ENCODE measurements around the gene SMKR1. TPM values are rescaled to one million over a fixed set of nuclear protein-coding genes. Genes with fewer than 3 reads are reported as not detected.

SMKR1 gene
- total RNA-seq, 4 donors from 2014 or later = 1.2 TPM; not detected in 3

GRCh38 chr7:129464194-129464593 is 38.1 kb upstream of the SMKR1 start:
- Histone ChIP-seq H3K4me3 (no peak overlapping the region), H3K27ac (no peak overlapping the region), H3K9me3 (no peaks in the 10 kb centered on the region), H3K36me3 (no peaks in the 10 kb centered on the region), H3K27me3 (no peaks in the 10 kb centered on the region), H3K4me1 (no peaks in the 10 kb centered on the region)
- WGBS, 2 donors = 93% methylated on average over 4 of the region's 4 CpGs
- TF ChIP-seq POLR2A (IDR thresholded peaks at IDR 0.05) (no peak), EP300 (IDR thresholded peaks at IDR 0.05) (no peak), CTCF (IDR thresholded peaks at IDR 0.05) (no peak)
- no peak for DNase-seq (ENCODE audit: low spot score in 2 of 2)

GRCh38 chr7:129465080-129465479 is 37.3 kb upstream of the SMKR1 start:
- no peaks in the 10 kb centered on the region for H3K27me3 ChIP-seq
- H3K4me1 ChIP-seq = no peaks in the 10 kb centered on the region
- TF ChIP-seq EP300 (IDR thresholded peaks at IDR 0.05) = no peak
- TF ChIP-seq POLR2A (IDR thresholded peaks at IDR 0.05) = no peak
- no peak for TF ChIP-seq CTCF (IDR thresholded peaks at IDR 0.05)
- H3K27ac ChIP-seq = no peak overlapping the region
- WGBS, 2 donors = 77 to 81% methylated on average over 2 of the region's 2 CpGs
- no peaks in the 10 kb centered on the region for H3K9me3 ChIP-seq
- no peaks in the 10 kb centered on the region for H3K36me3 ChIP-seq
- no peak for DNase-seq (ENCODE audit: low spot score in 2 of 2)
- no peak overlapping the region for H3K4me3 ChIP-seq

GRCh38 chr7:129466796-129467195 is 35.5 kb upstream of the SMKR1 start:
- Histone ChIP-seq H3K36me3 (no peaks in the 10 kb centered on the region), H3K27ac (no peak overlapping the region), H3K27me3 (no peaks in the 10 kb centered on the region), H3K4me3 (no peak overlapping the region), H3K4me1 (no peaks in the 10 kb centered on the region), H3K9me3 (no peaks in the 10 kb centered on the region)
- WGBS, 2 donors = 70 to 79% methylated on average over 3 of the region's 3 CpGs
- no peak for DNase-seq (ENCODE audit: low spot score in 2 of 2)
- TF ChIP-seq CTCF (IDR thresholded peaks at IDR 0.05) (no peak), POLR2A (IDR thresholded peaks at IDR 0.05) (no peak), EP300 (IDR thresholded peaks at IDR 0.05) (no peak)

- Histone ChIP-seq H3K4me1 (no peaks in the 10 kb centered on the region), H3K27me3 (no peaks in the 10 kb centered on the region), H3K36me3 (no peaks in the 10 kb centered on the region), H3K27ac (no peak overlapping the region), H3K9me3 (no peaks in the 10 kb centered on the region), H3K4me3 (no peak overlapping the region)
- no peak for TF ChIP-seq POLR2A (IDR thresholded peaks at IDR 0.05)
- no peak for TF ChIP-seq CTCF (IDR thresholded peaks at IDR 0.05)
- no peak for TF ChIP-seq EP300 (IDR thresholded peaks at IDR 0.05)
- no peak for DNase-seq (ENCODE audit: low spot score in 2 of 2)
- WGBS, 2 donors = 92 to 100% methylated on average over 1 of the region's 1 CpG
Measured at GRCh38 chr7:129468087-129468486, 34.2 kb upstream of the SMKR1 start.

GRCh38 chr7:129468547-129468946 is 33.8 kb upstream of the SMKR1 start:
- H3K4me3 ChIP-seq = no peak overlapping the region
- no peaks in the 10 kb centered on the region for H3K9me3 ChIP-seq
- TF ChIP-seq POLR2A (IDR thresholded peaks at IDR 0.05) (no peak), EP300 (IDR thresholded peaks at IDR 0.05) (no peak), CTCF (IDR thresholded peaks at IDR 0.05) (no peak)
- H3K27ac ChIP-seq = no peak overlapping the region
- DNase-seq (ENCODE audit: low spot score in 2 of 2) = no peak
- WGBS, 2 donors = 82 to 91% methylated on average over 4 of the region's 4 CpGs
- H3K36me3 ChIP-seq = no peaks in the 10 kb centered on the region
- H3K4me1 ChIP-seq = no peaks in the 10 kb centered on the region
- H3K27me3 ChIP-seq = no peaks in the 10 kb centered on the region
